GM18511 (cell line): ENCODE data around the gene RNGTT.
"Not testable (repeated sequence)": the region's sequence is repeated elsewhere in the genome, so short reads cannot be mapped to it uniquely, and the experiment has no call there.

Experiments used
- ATAC-seq: cut with Tn5 transposase; IDR thresholded peaks from one replicate; pipeline ENCODE4 v1.9.1; 2021; ENCODE audit warnings: mild to moderate bottlenecking, moderate library complexity; ENCODE audit not compliant: unreplicated experiment

Gene RNGTT

DNA sequence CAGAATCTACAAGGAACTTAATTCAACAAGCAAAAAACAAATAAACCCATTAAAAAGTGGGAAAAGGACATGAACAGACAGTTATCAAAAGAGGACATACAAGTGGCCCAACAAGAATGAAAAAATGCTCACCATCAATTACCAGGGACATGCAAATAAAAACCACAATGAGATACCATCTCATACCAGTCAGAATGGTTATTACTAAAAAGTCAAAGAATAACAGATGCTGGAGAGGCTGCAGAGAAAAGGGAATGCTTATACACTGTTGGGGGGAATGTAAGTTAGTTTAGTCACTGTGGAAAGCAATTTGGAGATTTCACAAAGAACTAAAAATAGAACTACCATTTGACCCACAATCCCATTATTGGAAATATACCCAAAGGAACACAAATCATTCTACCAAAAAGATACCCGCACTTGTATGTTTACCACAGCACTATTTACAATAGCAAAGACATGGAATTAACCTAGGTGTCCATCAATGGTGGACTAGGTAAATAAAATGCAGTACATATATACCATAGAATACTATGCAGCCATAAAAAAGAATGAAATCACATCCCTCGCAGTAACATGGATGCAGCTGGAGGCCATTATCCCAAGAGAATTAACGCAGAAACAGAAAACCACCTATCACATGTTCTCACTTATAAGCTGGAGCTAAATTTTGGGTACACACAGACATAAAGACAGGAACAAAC lies 48.4 kb downstream of the RNGTT start:
- ATAC-seq = no peak

GRCh38 chr6:88914180-88914579 lies 49.2 kb downstream of the RNGTT start:
- ATAC-seq = no peak

DNA sequence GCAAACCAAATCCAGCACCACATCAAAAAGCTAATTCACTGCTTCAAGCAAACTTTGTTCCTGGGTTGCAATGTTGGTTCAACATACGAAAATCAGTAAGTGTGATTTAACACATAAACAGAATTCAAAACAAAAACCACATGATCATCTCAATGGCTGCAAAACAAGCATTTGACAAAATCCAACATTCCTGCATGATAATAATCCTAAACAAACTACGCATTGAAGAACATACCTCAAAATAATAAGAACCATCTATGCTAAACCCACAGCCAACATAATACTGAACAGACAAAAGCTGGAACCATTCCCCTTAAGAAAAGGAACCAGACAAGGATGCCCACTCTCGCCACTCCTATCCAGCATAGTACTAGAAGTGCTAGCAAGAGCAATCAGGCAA lies 49.9 kb downstream of the RNGTT start:
- no peak for ATAC-seq

- ATAC-seq = no peak
These were observed 52.3 kb downstream of the RNGTT start for GRCh38 chr6:88910922-88911778.

DNA sequence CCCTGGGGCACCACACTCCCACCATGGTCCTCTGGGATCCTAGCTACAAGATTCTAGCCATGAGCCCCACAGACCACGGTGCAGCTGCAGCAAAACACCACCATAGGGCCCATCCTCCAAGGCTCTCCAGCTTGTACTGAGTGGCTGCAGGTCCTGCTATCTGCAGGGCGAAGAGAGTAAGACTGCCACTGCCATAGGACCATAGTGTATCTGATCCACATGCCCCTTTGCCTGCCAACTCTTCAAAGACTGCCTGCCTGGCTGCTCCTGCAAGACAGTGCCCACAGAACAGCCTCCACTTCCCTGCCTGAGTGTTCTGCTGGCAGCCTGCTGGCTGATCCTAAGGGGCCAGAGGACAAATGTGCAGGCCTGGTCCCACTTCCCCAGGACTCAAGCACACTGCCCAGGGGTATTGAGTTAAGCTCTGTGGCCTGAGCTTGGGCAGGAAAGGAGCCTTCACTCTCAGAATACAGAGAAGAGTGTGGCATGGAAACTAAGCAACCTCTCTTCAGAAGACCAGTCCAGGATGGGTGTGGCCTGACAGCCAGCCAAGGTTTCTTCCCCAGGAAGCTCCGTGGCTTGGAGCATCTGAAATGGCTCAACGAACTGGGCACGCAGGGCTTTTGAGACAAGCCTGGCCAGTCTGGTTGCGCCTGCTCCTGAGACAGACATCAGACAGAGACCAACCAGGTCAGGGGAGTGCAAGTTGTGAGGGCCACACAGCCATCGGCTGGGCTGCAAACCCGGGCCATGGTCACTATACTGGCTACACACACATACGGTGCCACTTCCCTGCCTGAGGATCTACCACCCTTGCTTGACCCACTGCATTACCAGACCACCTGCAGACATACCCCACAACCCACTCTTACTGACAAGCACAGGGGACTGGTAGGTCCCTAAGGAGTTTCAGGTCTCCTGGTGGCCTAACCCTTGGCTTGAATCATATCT lies 54.5 kb downstream of the RNGTT start:
- no peak for ATAC-seq

GRCh38 chr6:88907148-88907547 lies 56.3 kb downstream of the RNGTT start:
- ATAC-seq = not testable (repeated sequence)

GRCh38 chr6:88899569-88900316 lies 63.7 kb downstream of the RNGTT start:
- ATAC-seq = no peak

DNA sequence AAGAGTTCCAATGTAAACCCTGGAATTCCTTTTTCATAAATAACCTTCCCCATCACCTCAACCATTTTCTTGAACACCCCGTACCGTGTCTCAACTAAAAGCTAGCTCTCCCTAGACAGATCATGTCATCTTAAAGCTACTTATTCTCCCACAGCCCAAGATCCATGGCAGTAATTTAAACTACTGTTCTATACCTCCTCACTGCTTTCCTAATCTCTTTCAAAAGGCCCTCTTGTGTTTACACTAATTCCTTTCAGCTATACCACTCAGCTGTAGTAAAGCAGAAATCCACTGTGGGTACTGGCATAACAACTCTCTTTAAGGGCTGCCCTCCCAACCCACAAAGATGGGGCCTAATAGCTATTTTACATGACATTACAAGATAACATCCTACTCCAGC lies 67.5 kb downstream of the RNGTT start:
- ATAC-seq = no peak

- no peak for ATAC-seq
These were observed 72.3 kb downstream of the RNGTT start for GRCh38 chr6:88890860-88891845.

DNA sequence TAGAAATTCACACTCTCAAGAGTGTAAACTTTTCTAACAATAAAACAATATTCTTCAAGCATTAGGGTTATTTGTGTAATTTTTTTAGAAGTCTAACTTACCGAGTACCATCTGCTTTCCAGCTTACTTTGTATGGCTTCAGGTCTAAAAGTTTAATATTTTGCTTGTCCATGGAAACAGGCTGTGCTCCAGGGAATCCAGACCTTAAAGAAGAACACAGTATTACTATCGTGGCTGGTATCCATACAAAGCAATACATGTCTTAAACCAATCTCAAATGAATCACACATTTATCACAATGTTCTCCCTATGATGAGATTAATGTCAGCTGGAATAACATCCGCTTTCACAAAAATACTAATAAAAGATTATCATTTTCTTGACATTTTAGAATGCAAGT lies 73.0 kb downstream of the RNGTT start:
- ATAC-seq = no peak

DNA sequence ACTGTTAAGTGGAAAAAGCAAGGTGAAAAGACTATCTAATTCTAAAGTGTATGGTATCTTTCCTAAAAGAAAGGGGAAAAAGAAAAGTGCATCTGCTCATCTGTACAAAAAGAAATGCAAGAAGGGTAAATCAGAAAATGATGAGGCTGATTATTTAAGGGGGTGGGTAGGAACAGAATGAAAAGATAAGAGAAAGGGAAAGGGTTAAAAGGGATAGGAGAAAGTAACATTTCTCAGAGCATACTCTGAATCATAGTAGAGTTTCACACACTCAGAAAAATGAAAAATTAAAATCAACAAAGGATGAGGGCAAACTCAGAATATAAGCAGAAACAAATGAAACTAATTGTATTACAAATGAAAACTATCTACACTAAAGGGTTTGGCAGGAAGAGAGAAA lies 79.1 kb downstream of the RNGTT start:
- ATAC-seq = no peak

DNA sequence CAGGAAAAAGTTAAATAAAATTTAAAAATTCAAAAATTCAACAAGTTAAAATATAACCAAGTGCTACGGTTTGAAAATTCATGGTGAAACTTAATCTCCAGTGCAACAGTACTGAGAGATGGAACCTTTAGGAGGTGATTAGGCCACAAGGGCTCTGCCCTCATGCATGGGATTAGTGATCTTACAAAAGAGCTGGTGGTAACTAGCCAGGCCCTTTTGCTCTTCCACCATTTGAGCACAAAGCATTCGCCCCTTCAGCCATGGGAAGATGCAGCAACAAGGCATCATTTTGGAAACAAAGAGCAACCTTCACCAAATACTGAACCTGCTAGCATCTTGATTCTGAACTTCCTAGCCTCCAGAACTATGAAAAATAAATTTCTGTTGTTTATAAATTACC lies 80.9 kb downstream of the RNGTT start:
- ATAC-seq = no peak

- no peak for ATAC-seq
These were observed 82.0 kb downstream of the RNGTT start for GRCh38 chr6:88881451-88881850.

GRCh38 chr6:88880021-88880420 lies 83.4 kb downstream of the RNGTT start:
- ATAC-seq = no peak

DNA sequence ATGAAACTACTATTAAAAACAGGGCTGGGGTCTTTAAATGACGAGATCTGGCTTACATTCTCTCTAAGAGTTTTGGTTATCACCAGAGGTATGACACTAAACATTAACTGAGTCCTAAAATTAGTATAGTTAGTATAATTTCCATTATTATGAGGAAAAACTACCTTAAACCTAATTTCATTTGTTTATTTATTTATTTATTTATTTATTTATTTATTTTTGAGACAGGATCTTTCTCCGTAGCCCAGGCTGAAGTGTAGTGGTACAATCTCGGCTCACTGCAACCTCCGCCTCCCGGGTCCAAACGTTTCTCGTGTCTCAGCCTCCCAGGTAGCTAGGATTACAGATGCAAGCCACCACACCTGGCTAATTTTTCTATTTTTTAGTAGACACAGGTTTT lies 85.5 kb downstream of the RNGTT start:
- no peak for ATAC-seq

- no peak for ATAC-seq
These were observed 90.5 kb downstream of the RNGTT start for GRCh38 chr6:88872962-88873361.

DNA sequence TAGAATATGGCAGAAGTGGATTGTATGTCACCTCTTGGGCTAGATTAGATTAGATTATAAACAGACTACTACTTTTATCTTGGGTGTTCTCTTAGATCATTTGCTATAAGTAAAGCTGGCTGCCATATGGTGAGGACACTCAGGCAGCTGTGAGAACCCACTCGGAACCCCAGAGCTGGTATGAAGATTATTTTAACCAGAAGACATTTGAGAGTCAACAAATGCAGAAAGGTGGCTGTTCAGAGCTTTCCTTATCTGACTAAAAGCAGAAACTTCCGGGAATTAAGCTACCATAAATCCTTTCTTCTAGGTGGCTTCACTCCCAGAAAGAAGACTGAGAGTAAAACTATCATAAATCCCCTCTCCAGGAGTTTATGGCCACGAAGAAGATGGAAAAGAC lies 91.9 kb downstream of the RNGTT start:
- no peak for ATAC-seq

GRCh38 chr6:88870717-88871330 lies 92.6 kb downstream of the RNGTT start:
- ATAC-seq = no peak
